Body of pancreas (tissue), 4 donors: ENCODE measurements around the gene NYNRIN.

ENCODE experiments used
- POLR2A ChIP-seq, 3 donors: fragments of 450-650 bp; IDR thresholded peaks; one replicate each; pipeline ENCODE4 v1.6.1; 2016; ENCODE audit warnings: antibody characterized with exemption in 3 of 3, mild to moderate bottlenecking in 2 of 3
- TF ChIP-seq, protein P1 (sequence below), 7 experiments: fragments of 450-650 bp in 4 of 7; fragments of 200-600 bp in 3 of 7; sonication (generic) in 3 of 7; IDR thresholded peaks; one replicate each; pipeline ENCODE4 v1.5.1; 2016 to 2019; ENCODE audit warnings: antibody characterized with exemption in 7 of 7

- TF ChIP-seq POLR2A (IDR thresholded peaks at IDR 0.05), result no peak
- TF ChIP-seq, protein P1, sequence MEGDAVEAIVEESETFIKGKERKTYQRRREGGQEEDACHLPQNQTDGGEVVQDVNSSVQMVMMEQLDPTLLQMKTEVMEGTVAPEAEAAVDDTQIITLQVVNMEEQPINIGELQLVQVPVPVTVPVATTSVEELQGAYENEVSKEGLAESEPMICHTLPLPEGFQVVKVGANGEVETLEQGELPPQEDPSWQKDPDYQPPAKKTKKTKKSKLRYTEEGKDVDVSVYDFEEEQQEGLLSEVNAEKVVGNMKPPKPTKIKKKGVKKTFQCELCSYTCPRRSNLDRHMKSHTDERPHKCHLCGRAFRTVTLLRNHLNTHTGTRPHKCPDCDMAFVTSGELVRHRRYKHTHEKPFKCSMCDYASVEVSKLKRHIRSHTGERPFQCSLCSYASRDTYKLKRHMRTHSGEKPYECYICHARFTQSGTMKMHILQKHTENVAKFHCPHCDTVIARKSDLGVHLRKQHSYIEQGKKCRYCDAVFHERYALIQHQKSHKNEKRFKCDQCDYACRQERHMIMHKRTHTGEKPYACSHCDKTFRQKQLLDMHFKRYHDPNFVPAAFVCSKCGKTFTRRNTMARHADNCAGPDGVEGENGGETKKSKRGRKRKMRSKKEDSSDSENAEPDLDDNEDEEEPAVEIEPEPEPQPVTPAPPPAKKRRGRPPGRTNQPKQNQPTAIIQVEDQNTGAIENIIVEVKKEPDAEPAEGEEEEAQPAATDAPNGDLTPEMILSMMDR (IDR thresholded peaks at IDR 0.05), result no peak
Measured at GRCh38 chr14:24465805-24466204, 67.0 kb downstream of the NYNRIN start.
